A549 (cell line): ENCODE results near the gene DNAJB1.

Experiments
- CTCF ChIP-seq: fragments of >200 bp; sonication (Bioruptor Twin); formaldehyde crosslinking; IDR thresholded peaks from 3 replicates; pipeline ENCODE4 v1.5.1; 2016
- ESRRA ChIP-seq: fragments of 150-350 bp; IDR thresholded peaks from 2 replicates; pipeline ENCODE4 v1.6.1; 2014; ENCODE audit warnings: mild to moderate bottlenecking, low read length, borderline replicate concordance
- HDAC2 ChIP-seq: fragments of 200-600 bp; sonication (generic); IDR thresholded peaks from 2 replicates; pipeline ENCODE4 v1.6.1; 2016
- KDM5A ChIP-seq: fragments of 200-600 bp; sonication (generic); IDR thresholded peaks from 2 replicates; pipeline ENCODE4 v1.6.1; 2016; ENCODE audit warnings: antibody characterized with exemption, mild to moderate bottlenecking
- PBX3 ChIP-seq: IDR thresholded peaks from 2 replicates; pipeline ENCODE4 v1.6.1; 2012
- POLR2A ChIP-seq: IDR thresholded peaks from 2 replicates; pipeline ENCODE4 v1.6.1; 2012; ENCODE audit warnings: mild to moderate bottlenecking, low read length
- RCOR1 ChIP-seq: fragments of 150-350 bp; IDR thresholded peaks from 2 replicates; pipeline ENCODE4 v1.6.1; 2014; ENCODE audit warnings: antibody characterized with exemption, low read length, low read depth

- TF ChIP-seq ESRRA (no peak), POLR2A (no peak), CTCF (no peak), RCOR1 (no peak), KDM5A (no peak), HDAC2 (no peak), PBX3 (no peak)
Observed at GRCh38 chr19:14515501-14516047, 2.6 kb downstream of the DNAJB1 start.
